AG04450 (cell line): Measurements from ENCODE around the gene DGKH. TPM values are rescaled to one million over a fixed set of nuclear protein-coding genes. Genes with fewer than 3 reads are reported as not detected.

Source experiments
- CTCF ChIA-PET: fragments of 300-600, 350-600 bp; formaldehyde crosslinking; extraction: SDS; loops from one replicate; lab custom pipeline; 2022; ENCODE audit warnings: antibody characterized with exemption, inconsistent platforms; lab: Charles Lee
- POLR2A ChIA-PET: fragments of 350-600 bp; formaldehyde crosslinking; extraction: SDS; loops from one replicate; lab custom pipeline; 2021; ENCODE audit warnings: antibody characterized with exemption, inconsistent platforms; lab: Yijun Ruan, JAX
- DNase-seq: peaks from one replicate; pipeline ENCODE4 v3.0.0-alpha.2; 2011; ENCODE audit warnings: low read depth, low spot score
- H3K27ac ChIP-seq: one replicate; pipeline ENCODE4 v1.5.1; 2012; ENCODE audit warnings: low read depth, low read length, control low read depth
- H3K27me3 ChIP-seq: one replicate; pipeline ENCODE4 v1.6.0; 2012; ENCODE audit warnings: low read length; ENCODE audit not compliant: control insufficient read depth, insufficient read depth
- H3K4me3 ChIP-seq: 2 replicates; pipeline ENCODE4 v1.5.1; 2011; ENCODE audit warnings: mild to moderate bottlenecking, low read depth, low read length, control low read depth
- H3K9me3 ChIP-seq: 2 replicates; pipeline ENCODE4 v1.5.1; 2012; ENCODE audit warnings: low read length; ENCODE audit not compliant: control insufficient read depth, insufficient read depth
- polyA plus RNA-seq: library from polyadenylated mRNA; depleted of rRNA; stranded (reverse); fragments of >200 nt; gene quantifications from 2 replicates; pipeline ENCODE4 v1.2.3, GENCODE V29; 2011
- TF ChIP-seq, protein P1 (sequence below): IDR thresholded peaks from 2 replicates; pipeline ENCODE4 v1.5.1; 2011; ENCODE audit warnings: low read depth, low read length, control low read depth, inconsistent platforms

DGKH gene
- polyA plus RNA-seq, 1 experiment, result 4.3 TPM

DNA sequence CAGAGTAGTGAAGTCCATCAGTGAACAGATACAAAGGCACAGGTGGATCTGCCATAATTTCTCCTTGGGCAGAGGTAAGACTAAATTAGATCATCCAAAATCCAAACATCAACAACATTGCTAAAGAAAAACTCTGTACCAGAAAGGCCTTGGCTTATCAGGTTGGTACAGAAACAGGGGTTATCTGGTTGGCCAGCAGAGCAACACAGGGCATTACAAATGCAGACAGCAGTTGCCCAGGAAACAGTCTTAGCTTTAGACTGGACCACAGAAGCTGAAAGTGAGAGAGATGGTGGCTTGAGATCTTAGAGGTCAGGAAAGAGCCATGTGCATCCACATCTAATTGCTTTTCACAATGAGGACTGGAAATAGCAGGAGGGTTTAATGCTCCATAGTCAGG, 26.6 kb upstream of the DGKH start:
- ChIA-PET POLR2A (no interaction called here), CTCF (no interaction called here)
- DNase-seq, result no peak

GRCh38 chr13:42022336-42022735, 26.1 kb upstream of the DGKH start:
- Histone ChIP-seq H3K27ac (no peak overlapping the region), H3K9me3 (no peaks in the 10 kb centered on the region), H3K4me3 (no peak overlapping the region), H3K27me3 (no peaks in the 10 kb centered on the region)
- TF ChIP-seq, protein P1, sequence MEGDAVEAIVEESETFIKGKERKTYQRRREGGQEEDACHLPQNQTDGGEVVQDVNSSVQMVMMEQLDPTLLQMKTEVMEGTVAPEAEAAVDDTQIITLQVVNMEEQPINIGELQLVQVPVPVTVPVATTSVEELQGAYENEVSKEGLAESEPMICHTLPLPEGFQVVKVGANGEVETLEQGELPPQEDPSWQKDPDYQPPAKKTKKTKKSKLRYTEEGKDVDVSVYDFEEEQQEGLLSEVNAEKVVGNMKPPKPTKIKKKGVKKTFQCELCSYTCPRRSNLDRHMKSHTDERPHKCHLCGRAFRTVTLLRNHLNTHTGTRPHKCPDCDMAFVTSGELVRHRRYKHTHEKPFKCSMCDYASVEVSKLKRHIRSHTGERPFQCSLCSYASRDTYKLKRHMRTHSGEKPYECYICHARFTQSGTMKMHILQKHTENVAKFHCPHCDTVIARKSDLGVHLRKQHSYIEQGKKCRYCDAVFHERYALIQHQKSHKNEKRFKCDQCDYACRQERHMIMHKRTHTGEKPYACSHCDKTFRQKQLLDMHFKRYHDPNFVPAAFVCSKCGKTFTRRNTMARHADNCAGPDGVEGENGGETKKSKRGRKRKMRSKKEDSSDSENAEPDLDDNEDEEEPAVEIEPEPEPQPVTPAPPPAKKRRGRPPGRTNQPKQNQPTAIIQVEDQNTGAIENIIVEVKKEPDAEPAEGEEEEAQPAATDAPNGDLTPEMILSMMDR, result no peak
- ChIA-PET CTCF (no interaction called here), POLR2A (no interaction called here)
- no peak for DNase-seq

More for the DNA sequence above, 26.6 kb upstream of the DGKH start:
- H3K9me3 ChIP-seq, result no peaks in the 10 kb centered on the region
- H3K27me3 ChIP-seq, result no peaks in the 10 kb centered on the region
- no peak overlapping the region for H3K27ac ChIP-seq
- no peak overlapping the region for H3K4me3 ChIP-seq
- TF ChIP-seq, protein P1, result no peak

- DNase-seq, result no peak
- H3K27ac ChIP-seq, result no peak overlapping the region
- TF ChIP-seq, protein P1, result no peak
- ChIA-PET CTCF (no interaction called here), POLR2A (no interaction called here)
- no peaks in the 10 kb centered on the region for H3K9me3 ChIP-seq
- no peaks in the 10 kb centered on the region for H3K27me3 ChIP-seq
- no peak overlapping the region for H3K4me3 ChIP-seq
Measured at GRCh38 chr13:42022796-42023493, 25.5 kb upstream of the DGKH start.

- TF ChIP-seq, protein P1, result no peak
- no peak overlapping the region for H3K4me3 ChIP-seq
- ChIA-PET CTCF (interaction anchor here (0.6 to 0.9 kb wide), 2 partner anchors 15 to 374 kb away, joined by 3 to 11 read pairs; no protein-coding TSS in a partner anchor), POLR2A (no interaction called here)
- no peaks in the 10 kb centered on the region for H3K9me3 ChIP-seq
- H3K27me3 ChIP-seq, result no peaks in the 10 kb centered on the region
- DNase-seq, result no peak
- H3K27ac ChIP-seq, result no peak overlapping the region
Measured at GRCh38 chr13:42027286-42027685, 21.2 kb upstream of the DGKH start.

DNA sequence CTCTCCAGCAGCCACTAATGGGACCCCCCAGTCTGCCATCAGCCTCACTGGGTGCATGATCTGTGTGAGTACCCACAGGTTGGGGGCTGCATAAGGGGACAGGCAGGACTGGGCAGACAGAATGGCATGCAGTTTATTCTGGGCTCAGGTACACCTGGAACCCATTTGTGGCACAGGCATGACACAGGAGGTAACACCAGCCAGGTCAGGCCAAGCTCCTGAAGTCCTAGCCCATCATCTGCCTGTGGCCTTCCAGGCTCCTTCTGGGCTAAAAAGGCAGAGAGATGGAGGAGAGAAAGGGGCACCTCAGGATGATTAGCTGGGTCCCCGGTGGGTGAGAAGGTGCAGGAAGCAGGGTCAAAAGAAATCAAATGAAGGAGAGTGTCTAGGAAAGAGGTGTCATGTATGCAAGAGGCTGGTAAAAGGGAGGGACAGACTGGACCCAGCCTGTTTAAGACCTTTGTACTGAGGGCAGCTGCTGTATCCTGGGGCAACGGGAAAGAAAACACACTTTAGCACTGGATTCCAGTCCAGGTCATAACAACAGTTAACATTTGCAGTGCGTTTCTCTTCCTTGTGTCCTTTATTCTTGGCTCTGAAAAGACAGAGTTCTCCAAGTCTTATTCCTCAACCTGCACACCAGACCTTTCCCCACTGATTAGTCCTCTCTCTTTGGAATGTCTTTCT, 20.2 kb upstream of the DGKH start:
- H3K9me3 ChIP-seq, result no peaks in the 10 kb centered on the region
- ChIA-PET POLR2A (no interaction called here), CTCF (interaction anchor here (1.5 kb wide), 1 partner anchor 360 kb away, joined by 4 read pairs; no protein-coding TSS in a partner anchor)
- H3K4me3 ChIP-seq, result no peak overlapping the region
- DNase-seq, result no peak
- no peak overlapping the region for H3K27ac ChIP-seq
- H3K27me3 ChIP-seq, result no peaks in the 10 kb centered on the region
- TF ChIP-seq, protein P1, result no peak
